Neuronal stem cell (in vitro differentiated cells): Measurements from ENCODE around the gene MICAL3.
"Not testable (repeated sequence)": the region's sequence is repeated elsewhere in the genome, so short reads cannot be mapped to it uniquely, and the experiment has no call there.

Experiments used
- DNase-seq: peaks from one replicate; pipeline ENCODE4 v3.0.0-alpha.2; 2013; ENCODE audit warnings: low spot score
- H2AFZ ChIP-seq: one replicate; pipeline ENCODE4 v1.6.1; 2013; ENCODE audit warnings: mild to moderate bottlenecking, low read length, inconsistent platforms
- H2AK5ac ChIP-seq: 2 replicates; pipeline ENCODE4 v1.6.1; 2013; ENCODE audit warnings: low read depth, mild to moderate bottlenecking, inconsistent platforms, low read length, moderate library complexity, mixed read lengths
- H2BK120ac ChIP-seq: 2 replicates; pipeline ENCODE4 v1.6.1; 2013; ENCODE audit warnings: low read depth, mild to moderate bottlenecking, inconsistent platforms, low read length, moderate library complexity, mixed read lengths
- H2BK12ac ChIP-seq: one replicate; pipeline ENCODE4 v1.6.1; 2013; ENCODE audit warnings: low read length, inconsistent platforms
- H2BK15ac ChIP-seq: 2 replicates; pipeline ENCODE4 v1.6.1; 2013; ENCODE audit warnings: mild to moderate bottlenecking, low read length, inconsistent platforms, mixed read lengths
- H2BK5ac ChIP-seq: one replicate; pipeline ENCODE4 v1.6.1; 2013; ENCODE audit warnings: inconsistent platforms, mild to moderate bottlenecking, low read length, moderate library complexity
- H3K14ac ChIP-seq: one replicate; pipeline ENCODE4 v1.6.1; 2013; ENCODE audit warnings: low read length, inconsistent platforms
- H3K18ac ChIP-seq: 2 replicates; pipeline ENCODE4 v1.6.1; 2013; ENCODE audit warnings: low read length, inconsistent platforms
- H3K23ac ChIP-seq: 2 replicates; pipeline ENCODE4 v1.6.1; 2013; ENCODE audit warnings: low read depth, mild to moderate bottlenecking, mixed read lengths, low read length, inconsistent platforms; ENCODE audit not compliant: poor library complexity
- H3K27ac ChIP-seq: replicated peaks from 3 replicates; pipeline ENCODE4 v1.5.1; 2013; ENCODE audit warnings: low read length, inconsistent platforms
- H3K27me3 ChIP-seq, 3 experiments: 2 replicates each; pipeline ENCODE4 v1.6.1; 2013; ENCODE audit warnings: low read length in 3 of 3, mild to moderate bottlenecking in 2 of 3, inconsistent platforms in 1 of 3, low read depth in 1 of 3, mixed read lengths in 1 of 3, moderate library complexity in 1 of 3; ENCODE audit not compliant: control insufficient read depth in 3 of 3, insufficient read depth in 3 of 3
- H3K36me3 ChIP-seq, 2 donors: replicated peaks in 1 of 2; 2 replicates each; pipeline ENCODE4 v1.6.1; 2013; ENCODE audit warnings: low read length in 2 of 2; ENCODE audit not compliant: control insufficient read depth in 2 of 2, insufficient read depth in 2 of 2
- H3K4ac ChIP-seq: 2 replicates; pipeline ENCODE4 v1.6.1; 2013; ENCODE audit warnings: inconsistent platforms, mild to moderate bottlenecking, low read length, moderate library complexity
- H3K4me1 ChIP-seq, 2 donors: 1 replicate in 1 of 2; 2 replicates in 1 of 2; pipeline ENCODE4 v1.6.1; 2013; ENCODE audit warnings: low read length in 2 of 2, low read depth in 1 of 2; ENCODE audit not compliant: control insufficient read depth in 2 of 2, insufficient read depth in 1 of 2
- H3K4me2 ChIP-seq: one replicate; pipeline ENCODE4 v1.6.1; 2013; ENCODE audit warnings: mild to moderate bottlenecking, low read length, inconsistent platforms; ENCODE audit not compliant: insufficient read depth, poor library complexity, severe bottlenecking
- H3K4me3 ChIP-seq, 2 donors: 2 replicates each; pipeline ENCODE4 v1.5.1; 2013; ENCODE audit warnings: low read length in 2 of 2, mild to moderate bottlenecking in 2 of 2, inconsistent platforms in 1 of 2, moderate library complexity in 1 of 2
- H3K79me1 ChIP-seq: one replicate; pipeline ENCODE4 v1.6.1; 2013; ENCODE audit warnings: low read depth, mild to moderate bottlenecking, inconsistent platforms, low read length, moderate library complexity
- H3K9ac ChIP-seq: one replicate; pipeline ENCODE4 v1.6.1; 2013; ENCODE audit warnings: mild to moderate bottlenecking, low read depth, low read length, inconsistent platforms; ENCODE audit not compliant: poor library complexity
- H3K9me3 ChIP-seq, 2 donors: replicated peaks in 1 of 2; 2 replicates each; pipeline versions ENCODE3 to v1.6.1; 2013; ENCODE audit warnings: low read length in 2 of 2, mild to moderate bottlenecking in 2 of 2, inconsistent platforms in 1 of 2, low read depth in 1 of 2, mixed read lengths in 1 of 2, moderate library complexity in 1 of 2; ENCODE audit not compliant: control insufficient read depth in 2 of 2, insufficient read depth in 1 of 2
- H4K8ac ChIP-seq: one replicate; pipeline ENCODE4 v1.6.1; 2013; ENCODE audit warnings: low read depth, mild to moderate bottlenecking, inconsistent platforms, low read length, moderate library complexity
- H4K91ac ChIP-seq: one replicate; pipeline ENCODE4 v1.6.1; 2013; ENCODE audit warnings: low read length, low read depth, mild to moderate bottlenecking, inconsistent platforms; ENCODE audit not compliant: poor library complexity
- WGBS, 2 donors: extraction: QIAGEN DNeasy Blood & Tissue Kit; methylation state at CpG; one replicate each; pipeline ENCODE4 v1.1.7; 2013; ENCODE audit warnings: missing lambda C conversion rate in 2 of 2, mixed read lengths in 1 of 2; ENCODE audit not compliant: insufficient read length in 2 of 2, insufficient replicate concordance in 1 of 2; ENCODE audit errors: extremely low coverage in 2 of 2; 5-methylcytosine and 5-hydroxymethylcytosine counted together

The MICAL3 gene

GRCh38 chr22:18031695-18032454 is 7.5 kb upstream of the MICAL3 start:
- no peaks in the 10 kb centered on the region for H3K9me3 ChIP-seq
- no peak overlapping the region for H3K27ac ChIP-seq
- H3K4me3 ChIP-seq, result no peak overlapping the region
- no peak overlapping the region for H2BK15ac ChIP-seq
- H3K23ac ChIP-seq, result no peak overlapping the region
- H3K14ac ChIP-seq, result no peak overlapping the region
- no peak overlapping the region for H2BK12ac ChIP-seq
- H2AK5ac ChIP-seq, result no peak overlapping the region
- H3K4me2 ChIP-seq, result no peak overlapping the region
- H2AFZ ChIP-seq, result no peak overlapping the region
- H3K9ac ChIP-seq, result no peak overlapping the region
- H4K91ac ChIP-seq, result no peak overlapping the region
- no peak overlapping the region for H2BK120ac ChIP-seq
- H2BK5ac ChIP-seq, result no peak overlapping the region
- H3K79me1 ChIP-seq, result no peaks in the 10 kb centered on the region
- H3K18ac ChIP-seq, result no peak overlapping the region
- no peak overlapping the region for H3K4ac ChIP-seq
- DNase-seq, result no peak
- no peak overlapping the region for H4K8ac ChIP-seq
- H3K4me1 ChIP-seq, result peaks cover 0 to 3% of the 10 kb centered on the region in 2 donors
- H3K36me3 ChIP-seq, result no peaks in the 10 kb centered on the region
- WGBS, 2 donors, result no CpG with 5 or more reads among the region's 10 CpGs
- H3K27me3 ChIP-seq, result peaks cover 0 to 49% (median 0%) of the 10 kb centered on the region in 3 experiments

DNA sequence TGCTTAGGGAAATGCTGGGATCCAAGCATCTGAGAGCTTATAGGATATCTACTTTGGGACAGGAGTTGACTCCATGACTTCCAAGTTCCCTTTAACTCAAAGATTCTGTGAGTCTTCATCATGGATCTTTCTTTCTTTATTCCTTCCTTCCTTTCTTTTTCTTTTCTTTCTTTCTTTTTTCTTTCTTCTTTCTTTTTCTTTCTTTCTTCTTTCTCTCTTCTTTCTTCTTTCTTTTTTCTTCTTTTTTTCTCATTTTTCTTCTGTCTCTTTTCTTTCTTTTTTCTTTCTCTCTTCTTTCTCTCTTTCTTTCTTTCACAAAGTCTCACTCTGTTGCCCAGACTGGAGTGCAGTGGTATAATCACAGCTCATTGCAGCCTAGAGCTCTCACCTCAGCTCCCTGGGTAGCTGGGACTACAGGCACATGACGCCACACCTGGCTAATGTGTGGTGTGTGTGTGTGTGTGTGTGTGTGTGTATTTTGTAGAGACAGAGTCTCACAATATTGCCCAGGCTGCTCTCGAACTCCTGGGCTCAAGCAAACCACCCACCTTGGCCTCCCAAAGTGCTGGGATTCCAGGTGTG is 5.4 kb upstream of the MICAL3 start:
- H4K8ac ChIP-seq, result no peak overlapping the region
- no peak overlapping the region for H3K4me3 ChIP-seq
- no peaks in the 10 kb centered on the region for H3K36me3 ChIP-seq
- H2AK5ac ChIP-seq, result no peak overlapping the region
- no peak overlapping the region for H2BK5ac ChIP-seq
- no peaks in the 10 kb centered on the region for H3K9me3 ChIP-seq
- no peak overlapping the region for H3K27ac ChIP-seq
- no peak overlapping the region for H3K9ac ChIP-seq
- WGBS, 2 donors, result no CpG with 5 or more reads among the region's 2 CpGs
- no peak overlapping the region for H3K23ac ChIP-seq
- peaks cover 3 to 57% (median 10%) of the 10 kb centered on the region in 3 experiments for H3K27me3 ChIP-seq
- H2BK12ac ChIP-seq, result no peak overlapping the region
- H3K18ac ChIP-seq, result no peak overlapping the region
- DNase-seq, result no peak
- no peak overlapping the region for H3K4ac ChIP-seq
- no peak overlapping the region for H3K14ac ChIP-seq
- H2BK120ac ChIP-seq, result no peak overlapping the region
- H3K4me2 ChIP-seq, result no peak overlapping the region
- H3K79me1 ChIP-seq, result no peaks in the 10 kb centered on the region
- H2BK15ac ChIP-seq, result no peak overlapping the region
- H3K4me1 ChIP-seq, result peaks cover 0 to 3% of the 10 kb centered on the region in 2 donors
- H4K91ac ChIP-seq, result no peak overlapping the region
- H2AFZ ChIP-seq, result no peak overlapping the region

GRCh38 chr22:18028817-18029527 is 4.6 kb upstream of the MICAL3 start:
- no peak overlapping the region for H3K18ac ChIP-seq
- no peak overlapping the region for H3K9ac ChIP-seq
- WGBS, 2 donors, result no CpG with 5 or more reads among the region's 3 CpGs
- no peaks in the 10 kb centered on the region for H3K9me3 ChIP-seq
- DNase-seq, result no peak
- H3K27me3 ChIP-seq, result peaks cover 6 to 58% (median 17%) of the 10 kb centered on the region in 3 experiments
- H2BK120ac ChIP-seq, result no peak overlapping the region
- H2BK5ac ChIP-seq, result no peak overlapping the region
- H3K4ac ChIP-seq, result no peak overlapping the region
- no peak overlapping the region for H4K8ac ChIP-seq
- H3K23ac ChIP-seq, result no peak overlapping the region
- H2BK15ac ChIP-seq, result no peak overlapping the region
- no peak overlapping the region for H2AFZ ChIP-seq
- H3K36me3 ChIP-seq, result no peaks in the 10 kb centered on the region
- H3K4me3 ChIP-seq, result no peak overlapping the region
- no peaks in the 10 kb centered on the region for H3K79me1 ChIP-seq
- H4K91ac ChIP-seq, result no peak overlapping the region
- H2BK12ac ChIP-seq, result no peak overlapping the region
- H3K14ac ChIP-seq, result no peak overlapping the region
- H3K27ac ChIP-seq, result no peak overlapping the region
- H3K4me2 ChIP-seq, result no peak overlapping the region
- no peak overlapping the region for H2AK5ac ChIP-seq
- peaks cover 6 to 7% of the 10 kb centered on the region in 2 donors for H3K4me1 ChIP-seq

DNA sequence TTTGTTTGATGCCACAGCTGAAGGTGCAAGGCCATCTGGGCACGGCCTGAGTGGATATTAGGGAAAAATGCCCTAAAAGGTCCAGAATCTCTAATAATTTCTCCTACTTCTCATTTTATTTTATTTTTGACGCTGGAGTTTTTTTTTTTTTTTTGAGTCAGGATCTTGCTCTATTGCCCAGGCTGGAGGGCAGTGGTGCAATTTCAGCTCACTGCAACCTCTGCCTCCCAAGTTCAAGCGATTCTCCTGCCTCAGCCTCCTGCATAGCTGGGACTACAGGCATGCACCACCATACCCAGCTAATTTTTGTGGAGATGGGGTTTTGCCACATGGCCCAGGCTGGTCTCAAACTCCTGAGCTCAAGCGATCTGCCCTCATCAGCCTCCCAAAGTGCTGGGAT is 1.5 kb upstream of the MICAL3 start:
- not testable (repeated sequence) for H3K14ac ChIP-seq, H3K36me3 ChIP-seq, H3K18ac ChIP-seq, H2AK5ac ChIP-seq, H4K91ac ChIP-seq, H3K9ac ChIP-seq, H3K23ac ChIP-seq, H2BK120ac ChIP-seq, H2BK5ac ChIP-seq, H4K8ac ChIP-seq, H2BK12ac ChIP-seq, H3K4ac ChIP-seq, H2AFZ ChIP-seq, H3K9me3 ChIP-seq, H3K4me3 ChIP-seq, H3K27ac ChIP-seq, DNase-seq, H3K4me2 ChIP-seq, H2BK15ac ChIP-seq, H3K79me1 ChIP-seq
- Histone ChIP-seq H3K27me3 (peaks cover 10 to 66% (median 34%) of the 10 kb centered on the region in 3 experiments), H3K4me1 (peaks cover 10 to 16% of the 10 kb centered on the region in 2 donors)
- no CpG with 5 or more reads among the region's 4 CpGs for WGBS, 2 donors
